GM19324 (cell line): ENCODE data around the gene AGBL5.

Experiments
- ATAC-seq: cut with Tn5 transposase; IDR thresholded peaks from one replicate; pipeline ENCODE4 v1.9.1; 2021; ENCODE audit warnings: mild to moderate bottlenecking, moderate library complexity; ENCODE audit not compliant: unreplicated experiment, low FRiP score

The AGBL5 gene

DNA sequence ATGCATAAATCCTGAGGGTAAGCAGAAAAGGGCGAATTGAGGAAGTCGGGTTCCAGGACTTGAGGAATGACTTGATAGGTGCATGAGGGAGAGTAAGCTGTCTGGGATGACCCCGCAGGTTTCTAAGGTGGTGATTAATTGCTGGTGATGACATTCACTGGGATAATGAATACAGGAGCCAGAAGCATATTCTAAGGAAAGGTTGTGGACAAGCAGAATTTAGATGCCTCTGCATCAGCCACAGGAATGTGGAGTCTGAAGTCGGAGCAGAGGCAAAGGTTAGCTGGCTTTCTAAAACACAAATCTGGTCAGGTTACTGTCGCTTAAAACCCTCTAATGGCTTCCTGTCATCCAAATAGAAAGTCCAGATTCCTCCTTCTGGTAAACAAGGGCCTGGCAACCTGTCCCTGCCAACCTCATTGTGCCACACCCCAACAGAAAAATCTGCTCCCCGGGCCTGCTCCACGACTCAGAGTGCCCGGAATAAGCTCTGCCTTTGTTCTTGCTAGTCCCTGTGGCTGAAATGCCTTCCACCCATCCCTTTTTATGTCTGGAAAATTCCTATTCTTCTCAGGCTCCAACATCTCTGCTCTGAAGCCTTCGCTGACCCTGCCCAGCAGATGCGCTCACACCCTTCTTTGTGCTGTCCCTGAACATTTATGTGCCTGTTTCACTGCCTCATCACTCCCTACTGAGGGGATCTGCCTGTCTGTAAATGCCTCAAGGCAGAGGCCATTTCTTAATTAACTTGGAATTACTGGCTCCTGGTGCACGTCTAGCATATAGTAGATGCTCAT lies 30.0 kb upstream of the AGBL5 start:
- no peak for ATAC-seq

- ATAC-seq: no peak
Observed at GRCh38 chr2:27023740-27024139, 27.7 kb upstream of the AGBL5 start.

GRCh38 chr2:27024188-27024587 lies 27.3 kb upstream of the AGBL5 start:
- ATAC-seq: no peak

GRCh38 chr2:27024812-27025211 lies 26.7 kb upstream of the AGBL5 start:
- ATAC-seq: no peak

GRCh38 chr2:27025281-27025800 lies 26.1 kb upstream of the AGBL5 start:
- no peak for ATAC-seq

DNA sequence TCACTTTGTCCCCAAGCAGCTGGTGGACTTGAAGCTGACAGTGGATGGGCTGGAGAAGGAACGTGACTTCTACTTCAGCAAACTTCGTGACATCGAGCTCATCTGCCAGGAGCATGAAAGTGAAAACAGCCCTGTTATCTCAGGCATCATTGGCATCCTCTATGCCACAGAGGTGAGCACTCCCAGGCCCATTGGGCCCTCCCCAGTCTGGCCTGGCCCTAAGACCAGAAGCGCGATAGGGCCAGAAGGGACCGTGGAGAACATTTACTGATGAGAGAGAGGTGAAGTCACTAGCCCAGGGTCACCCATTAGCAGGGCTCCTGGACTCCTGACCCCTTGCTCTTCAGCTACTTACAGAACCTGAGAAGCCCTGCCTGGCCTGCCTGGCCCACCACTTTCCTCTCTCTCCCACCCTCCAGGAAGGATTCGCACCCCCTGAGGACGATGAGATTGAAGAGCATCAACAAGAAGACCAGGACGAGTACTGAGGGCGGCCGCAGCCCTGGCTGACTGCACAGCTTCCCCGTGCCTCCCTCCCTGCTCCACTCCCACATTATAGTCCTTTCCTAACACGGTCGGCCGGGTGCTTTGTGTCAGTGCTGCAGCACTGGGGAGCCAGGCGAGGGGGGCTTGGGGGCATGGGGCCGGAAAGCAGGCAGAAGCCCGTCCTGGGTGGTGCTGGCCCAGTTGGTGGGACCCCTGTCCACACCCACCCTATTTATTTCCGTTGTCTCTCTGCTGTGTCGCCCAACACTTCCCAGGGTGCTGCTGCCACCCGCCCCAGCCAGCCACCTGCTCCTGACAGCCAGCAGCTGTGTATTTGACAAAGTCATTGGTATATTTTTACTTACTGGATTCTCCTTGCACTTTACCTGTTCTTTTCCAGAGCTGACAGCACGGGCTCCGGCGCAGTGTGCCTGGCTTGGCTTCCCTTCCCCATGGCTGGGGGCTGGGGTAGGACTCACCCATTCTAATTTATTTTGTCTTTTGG lies 25.3 kb upstream of the AGBL5 start:
- no peak for ATAC-seq

- ATAC-seq: no peak
Observed at GRCh38 chr2:27027211-27027651, 24.2 kb upstream of the AGBL5 start.

DNA sequence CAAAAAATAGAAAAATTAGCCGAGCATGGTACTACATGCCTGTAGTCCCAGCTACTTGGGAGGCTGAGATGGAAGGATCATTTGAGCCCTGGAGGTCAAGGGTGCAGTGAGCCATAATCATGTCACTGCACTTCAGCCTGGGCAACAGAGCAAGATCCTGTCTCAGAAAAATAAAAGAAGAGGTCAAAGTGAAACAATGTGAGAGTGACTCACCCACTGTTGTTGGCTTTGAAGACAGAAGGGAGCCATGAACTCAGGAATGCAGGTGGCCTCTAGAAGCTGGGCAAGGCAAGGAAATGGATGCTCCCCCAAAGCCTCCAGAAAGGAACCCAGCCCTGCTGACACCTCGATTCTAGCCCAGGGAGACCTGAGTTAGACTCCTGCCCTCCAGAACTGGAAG lies 22.4 kb upstream of the AGBL5 start:
- ATAC-seq: no peak

DNA sequence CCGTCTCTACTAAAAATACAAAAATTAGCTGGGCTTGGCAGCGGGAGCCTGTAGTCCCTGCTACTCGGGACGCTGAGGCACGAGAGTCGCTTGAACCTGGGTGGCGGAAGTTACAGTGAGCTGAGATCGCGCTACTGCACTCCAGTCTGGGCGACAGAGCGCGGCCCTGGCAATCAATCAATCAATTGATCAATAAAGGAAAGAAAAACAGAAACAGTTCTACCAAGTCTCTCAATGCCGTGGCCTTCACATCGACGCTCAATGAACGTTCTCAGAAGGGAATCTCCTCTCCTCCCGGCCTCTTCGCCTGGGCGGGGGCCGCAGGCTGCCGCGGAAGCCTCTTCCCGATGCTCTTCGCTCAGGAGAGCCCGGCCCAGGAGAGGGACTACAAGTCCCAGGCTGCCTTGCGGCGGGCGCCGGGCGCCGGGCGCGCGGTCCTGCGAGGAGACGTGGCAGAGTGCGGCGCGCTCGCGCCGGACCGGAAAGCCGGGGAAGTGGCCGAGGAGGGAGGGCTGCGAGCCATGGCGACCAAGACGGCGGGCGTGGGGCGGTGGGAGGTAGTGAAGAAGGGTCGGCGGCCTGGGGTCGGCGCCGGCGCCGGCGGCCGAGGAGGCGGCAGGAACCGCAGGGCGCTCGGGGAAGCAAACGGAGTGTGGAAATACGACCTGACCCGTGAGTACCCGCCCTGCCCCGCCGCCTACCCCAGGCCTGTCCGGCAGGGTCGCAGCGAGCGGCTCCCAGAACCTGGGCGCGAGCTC lies 18.8 kb upstream of the AGBL5 start, which contains the start of gene TMEM214:
Gene TMEM214, plus strand, starts transcription at position 471 of the 758 bp plus-strand sequence. Its CDS starts 51 bp downstream, at position 522.
- ATAC-seq: peak; percentile 80

GRCh38 chr2:27033253-27033852 lies 18.1 kb upstream of the AGBL5 start:
- no peak for ATAC-seq

GRCh38 chr2:27038012-27038411 lies 13.5 kb upstream of the AGBL5 start:
- ATAC-seq: no peak

- no peak for ATAC-seq
Observed at GRCh38 chr2:27038631-27039339, 12.7 kb upstream of the AGBL5 start.

- no peak for ATAC-seq
Observed at GRCh38 chr2:27039426-27039825, 12.0 kb upstream of the AGBL5 start.

DNA sequence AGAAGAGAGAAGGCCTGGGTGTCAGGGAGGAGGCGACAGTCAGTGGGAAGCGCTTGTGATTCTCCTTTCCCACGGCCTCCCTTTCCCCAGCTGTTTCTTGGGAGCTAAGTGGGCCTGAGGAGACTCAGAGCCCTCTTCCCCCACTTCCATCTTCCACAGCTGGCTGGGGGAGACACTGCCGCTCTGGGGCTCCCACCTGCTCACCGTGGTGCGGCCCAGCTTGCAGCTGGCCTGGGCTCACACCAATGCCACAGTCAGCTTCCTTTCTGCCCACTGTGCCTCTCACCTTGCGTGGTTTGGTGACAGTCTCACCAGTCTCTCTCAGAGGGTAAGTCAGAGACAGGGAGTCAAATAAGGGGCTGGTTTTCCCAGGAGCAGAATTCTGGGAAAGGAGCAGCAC lies 11.6 kb upstream of the AGBL5 start:
- ATAC-seq: no peak

GRCh38 chr2:27040282-27040681 lies 11.2 kb upstream of the AGBL5 start:
- ATAC-seq: no peak

DNA sequence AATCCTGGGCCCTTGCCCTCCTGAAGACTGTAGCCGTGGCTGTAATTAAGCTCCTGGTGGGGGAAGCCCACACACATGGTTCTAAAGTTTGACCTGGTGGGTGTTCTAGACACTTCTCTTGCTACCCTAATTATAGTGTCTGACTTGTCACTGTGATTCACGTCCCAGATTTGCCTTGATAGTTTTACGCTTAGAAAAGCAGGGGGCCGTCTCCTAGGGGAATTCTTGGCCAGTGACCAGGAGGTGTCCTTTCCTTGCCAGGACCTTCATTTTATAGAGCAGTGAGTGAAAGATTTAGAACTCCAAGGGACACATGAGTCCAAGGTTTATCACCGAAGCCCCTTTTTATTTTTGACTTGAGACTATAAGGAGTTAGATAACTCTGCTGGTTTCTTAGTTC lies 9.7 kb upstream of the AGBL5 start:
- ATAC-seq: no peak

DNA sequence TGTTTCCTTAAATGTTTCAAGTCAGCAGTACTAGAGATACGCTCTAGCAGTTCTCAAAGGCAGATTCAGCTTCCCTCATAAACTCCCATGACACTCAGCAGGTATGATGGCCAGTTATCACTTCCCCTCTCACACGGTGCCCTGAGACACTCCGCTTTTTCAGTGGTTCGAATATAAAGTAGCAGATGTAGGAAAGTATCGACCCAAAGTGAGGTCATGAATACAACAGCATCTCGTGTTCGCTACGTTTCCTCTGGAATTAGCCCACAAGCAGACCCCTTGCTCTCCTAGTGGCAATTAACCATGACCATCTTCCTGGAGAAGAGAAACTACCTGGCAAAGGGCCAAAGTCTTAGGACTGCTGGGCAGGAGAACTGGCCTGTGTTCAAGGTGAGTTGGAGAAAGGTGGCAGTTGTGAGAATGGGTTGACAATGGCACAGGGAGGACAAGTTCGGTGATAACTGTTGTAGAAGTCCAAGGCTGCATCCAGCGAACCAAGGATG lies 9.3 kb upstream of the AGBL5 start:
- no peak for ATAC-seq

DNA sequence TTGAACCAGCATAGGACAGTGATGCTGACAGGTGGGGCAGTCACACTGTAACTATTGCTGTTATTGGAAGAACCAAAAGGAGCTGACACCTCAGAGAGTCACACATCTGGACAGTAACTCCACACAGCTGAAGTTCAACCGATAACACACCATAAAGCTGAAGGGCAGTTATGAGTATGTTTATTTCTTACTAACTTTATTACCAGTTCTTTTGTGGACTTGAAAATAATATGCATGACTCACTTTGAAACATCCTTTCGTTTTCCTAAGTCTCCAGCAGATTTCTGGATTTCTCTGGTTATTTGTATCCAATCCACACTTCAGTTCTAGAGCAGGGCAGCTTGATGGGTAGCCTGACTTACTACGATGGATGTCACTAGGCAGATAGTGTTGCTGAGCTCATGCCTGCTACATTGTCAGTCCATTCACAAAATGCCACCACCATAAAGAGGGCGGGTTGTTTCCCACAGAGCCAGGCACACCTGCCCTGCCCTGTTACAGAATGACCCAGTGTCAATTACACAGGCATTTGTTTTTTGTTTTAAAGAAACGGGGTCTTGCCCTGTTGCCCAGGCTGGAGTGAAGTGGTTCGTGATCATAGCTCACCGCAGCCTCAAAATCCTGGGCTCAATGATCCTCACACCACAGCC lies 8.4 kb upstream of the AGBL5 start:
- no peak for ATAC-seq
